CD14-positive monocyte (primary cell): Measurements from ENCODE around the gene DENND4B. TPM values are rescaled to one million over a fixed set of nuclear protein-coding genes. Genes with fewer than 3 reads are reported as not detected.

Source experiments
- DNase-seq, 3 donors: peaks; one replicate each; pipeline ENCODE4 v3.0.0-alpha.2; 2011 to 2022
- H2AFZ ChIP-seq: 2 replicates; pipeline ENCODE4 v1.6.0; 2012; ENCODE audit warnings: mild to moderate bottlenecking, low read depth, low read length, inconsistent platforms; ENCODE audit not compliant: insufficient read depth, poor library complexity, severe bottlenecking
- H3K27ac ChIP-seq, 2 donors: 1 replicate in 1 of 2; 2 replicates in 1 of 2; pipeline ENCODE4 v1.5.1; 2012 to 2013; ENCODE audit warnings: low read length in 2 of 2, control low read depth in 1 of 2, inconsistent platforms in 1 of 2, low read depth in 1 of 2, mild to moderate bottlenecking in 1 of 2
- H3K27me3 ChIP-seq, 2 donors: one replicate each; pipeline versions ENCODE4 v1.6.0 to v1.6.1; 2011 to 2013; ENCODE audit warnings: low read length in 2 of 2; ENCODE audit not compliant: control insufficient read depth in 2 of 2, insufficient read depth in 2 of 2
- H3K36me3 ChIP-seq, 2 donors: replicated peaks in 1 of 2; 1 replicate in 1 of 2; 2 replicates in 1 of 2; pipeline versions ENCODE4 v1.5.1 to v1.6.1; 2012 to 2013; ENCODE audit warnings: low read length in 2 of 2, control low read depth in 1 of 2, inconsistent platforms in 1 of 2, mild to moderate bottlenecking in 1 of 2; ENCODE audit not compliant: insufficient read depth in 2 of 2, control insufficient read depth in 1 of 2
- H3K4me1 ChIP-seq, 2 donors: 1 replicate in 1 of 2; 2 replicates in 1 of 2; pipeline versions ENCODE4 v1.5.1 to v1.6.1; 2012 to 2013; ENCODE audit warnings: low read length in 2 of 2, control low read depth in 1 of 2, inconsistent platforms in 1 of 2, mild to moderate bottlenecking in 1 of 2, moderate library complexity in 1 of 2; ENCODE audit not compliant: insufficient read depth in 2 of 2, control insufficient read depth in 1 of 2
- H3K4me2 ChIP-seq: replicated peaks from 2 replicates; pipeline ENCODE3; 2012; ENCODE audit warnings: low read length, moderate library complexity, mild to moderate bottlenecking; ENCODE audit not compliant: poor library complexity, severe bottlenecking; ENCODE audit errors: extremely low read depth
- H3K4me3 ChIP-seq, 3 experiments: fragments of 200-600 bp in 1 of 3; sonication (generic) in 1 of 3; replicated peaks in 1 of 3; 1 replicate in 2 of 3; 2 replicates in 1 of 3; pipeline ENCODE4 v1.5.1; 2011 to 2013; ENCODE audit warnings: low read length in 3 of 3, mild to moderate bottlenecking in 3 of 3, control low read depth in 2 of 3, low read depth in 2 of 3, inconsistent platforms in 1 of 3, moderate library complexity in 1 of 3
- H3K79me2 ChIP-seq: 2 replicates; pipeline ENCODE4 v1.6.0; 2012; ENCODE audit warnings: mild to moderate bottlenecking, control low read depth, inconsistent platforms, low read length, moderate library complexity; ENCODE audit not compliant: insufficient read depth
- H3K9ac ChIP-seq: 2 replicates; pipeline ENCODE4 v1.6.0; 2017; ENCODE audit warnings: low read length, mild to moderate bottlenecking; ENCODE audit not compliant: insufficient read depth, poor library complexity, severe bottlenecking
- H3K9me3 ChIP-seq, 2 donors: replicated peaks in 1 of 2; 1 replicate in 1 of 2; 2 replicates in 1 of 2; pipeline versions ENCODE4 v1.5.1 to v1.6.1; 2012 to 2013; ENCODE audit warnings: low read length in 2 of 2, control low read depth in 1 of 2; ENCODE audit not compliant: control insufficient read depth in 1 of 2, insufficient read depth in 1 of 2
- H4K20me1 ChIP-seq: 2 replicates; pipeline ENCODE4 v1.6.0; 2012; ENCODE audit warnings: mild to moderate bottlenecking, low read length, control low read depth, moderate library complexity; ENCODE audit not compliant: insufficient read depth
- H3K27ac Mint-ChIP-seq, 7 donors: one replicate each; pipeline ENCODE4 v1.8.0; 2020; ENCODE audit warnings: mild to moderate bottlenecking in 7 of 7, mixed read lengths in 7 of 7, moderate library complexity in 6 of 7, inconsistent platforms in 2 of 7
- H3K27me3 Mint-ChIP-seq, 3 donors: one replicate each; pipeline ENCODE4 v1.8.0; 2021 to 2022; ENCODE audit warnings: low read depth in 3 of 3, mild to moderate bottlenecking in 3 of 3, mixed read lengths in 3 of 3, moderate library complexity in 3 of 3, inconsistent platforms in 1 of 3
- H3K36me3 Mint-ChIP-seq, 2 donors: one replicate each; pipeline ENCODE4 v1.8.0; 2020; ENCODE audit warnings: mixed read lengths in 2 of 2, inconsistent platforms in 1 of 2, mild to moderate bottlenecking in 1 of 2
- H3K4me1 Mint-ChIP-seq: one replicate; pipeline ENCODE4 v1.8.0; 2020; ENCODE audit warnings: mild to moderate bottlenecking, mixed read lengths
- H3K4me3 Mint-ChIP-seq, 2 donors: one replicate each; pipeline ENCODE4 v1.8.0; 2020; ENCODE audit warnings: mild to moderate bottlenecking in 2 of 2, mixed read lengths in 2 of 2, moderate library complexity in 1 of 2
- H3K9me3 Mint-ChIP-seq, 7 donors: one replicate each; pipeline ENCODE4 v1.8.0; 2020 to 2022; ENCODE audit warnings: mixed read lengths in 7 of 7, mild to moderate bottlenecking in 6 of 7, moderate library complexity in 6 of 7, inconsistent platforms in 2 of 7
- CTCF ChIP-seq: fragments of 200-600 bp; IDR thresholded peaks from one replicate; pipeline ENCODE4 v1.8.0; 2022; ENCODE audit warnings: antibody characterized with exemption, mild to moderate bottlenecking
- WGBS: methylation state at CpG from one replicate; pipeline ENCODE4 v1.1.5; 2013; ENCODE audit warnings: missing lambda C conversion rate; ENCODE audit not compliant: insufficient coverage; 5-methylcytosine and 5-hydroxymethylcytosine counted together
- intact Hi-C, 2 donors: fragments of 100-400 bp; cut with micrococcal nuclease; formaldehyde crosslinking; loops; one replicate each; pipeline versions ENCODE4 v1.15.0 to v1.15.1; 2023
- polyA plus RNA-seq, 3 donors: library from polyadenylated mRNA; depleted of rRNA in 1 of 3; unstranded in 2 of 3; stranded (reverse) in 1 of 3; fragments of 300-500 nt in 2 of 3; fragments of >200 nt in 1 of 3; fragmentation: Illumina TruSeq in 2 of 3; gene quantifications; 1 replicate in 2 of 3; 2 replicates in 1 of 3; pipeline ENCODE4 v1.2.3, GENCODE V29; 2012 to 2021

Gene DENND4B
- polyA plus RNA-seq, 3 donors = 7.8 to 324 (median 10.9) TPM

- Mint-ChIP-seq H3K4me3 (no peak overlapping the region), H3K4me1 (peaks cover 24% of the 10 kb centered on the region), H3K27me3 (peaks cover 0 to 4% (median 0%) of the 10 kb centered on the region in 3 donors), H3K27ac (no peak overlapping the region), H3K36me3 (peaks cover 23 to 26% of the 10 kb centered on the region in 2 donors), H3K9me3 (no peaks in the 10 kb centered on the region)
- Histone ChIP-seq H2AFZ (no peak overlapping the region), H3K27me3 (no peaks in the 10 kb centered on the region), H4K20me1 (peaks cover 32% of the 10 kb centered on the region), H3K9me3 (no peaks in the 10 kb centered on the region), H3K27ac (no peak overlapping the region), H3K9ac (no peak overlapping the region), H3K36me3 (peaks cover 22 to 26% of the 10 kb centered on the region in 2 donors), H3K4me1 (peaks cover 17 to 20% of the 10 kb centered on the region in 2 donors), H3K79me2 (peaks cover 12% of the 10 kb centered on the region), H3K4me3 (no peak overlapping the region), H3K4me2 (no peak overlapping the region)
- no peak for TF ChIP-seq CTCF
- no peak for DNase-seq
- intact Hi-C loops = no loop called here
- 96% methylated on average over 3 of the region's 4 CpGs for WGBS
Observed at GRCh38 chr1:153926405-153926804, 20.1 kb downstream of the DENND4B start.

GRCh38 chr1:153922972-153923925 is 23.3 kb downstream of the DENND4B start, which contains the start of gene GATAD2B:
TSS of gene GATAD2B (minus strand) at chr1:153922972. CDS start at chr1:153828347, 94,625 bp downstream.
- Mint-ChIP-seq H3K36me3 (peaks cover 11 to 18% of the 10 kb centered on the region in 2 donors), H3K27me3 (peaks cover 0 to 3% (median 0%) of the 10 kb centered on the region in 3 donors), H3K27ac (peak within 1 kb of the TSS; percentile 90 to 97 (median 95)), H3K9me3 (no peaks in the 10 kb centered on the region), H3K4me3 (peak within 1 kb of the TSS; percentile 95), H3K4me1 (peaks cover 38% of the 10 kb centered on the region)
- peak; percentile 99 to 100 (median 100) for DNase-seq
- H3K79me2 ChIP-seq = peaks cover 44% of the 10 kb centered on the region
- H2AFZ ChIP-seq = peak within 1 kb of the TSS; percentile 87
- peak within 1 kb of the TSS; percentile 79 for H3K4me2 ChIP-seq
- H3K36me3 ChIP-seq = peaks cover 0 to 11% of the 10 kb centered on the region in 2 donors
- no peaks in the 10 kb centered on the region for H3K9me3 ChIP-seq
- peaks cover 31 to 39% of the 10 kb centered on the region in 2 donors for H3K4me1 ChIP-seq
- no peaks in the 10 kb centered on the region for H3K27me3 ChIP-seq
- H3K27ac ChIP-seq = peak within 1 kb of the TSS; percentile 87 to 93
- intact Hi-C loops = loop anchor here (2.0 to 5.0 kb wide), 4 partner anchors 22 to 116 kb away; partner anchors contain the start of genes CRTC2 (in 1 of the 2) and RAB13 (in 1 of the 2)
- TF ChIP-seq CTCF = no peak
- H3K4me3 ChIP-seq = peak within 1 kb of the TSS; percentile 80 to 89 (median 83)
- 0% methylated on average over 40 of the region's 53 CpGs for WGBS
- peaks cover 31% of the 10 kb centered on the region for H4K20me1 ChIP-seq
- peak within 1 kb of the TSS; percentile 69 for H3K9ac ChIP-seq
